B cell (primary cell): ENCODE measurements around the gene EBF3.

Experiments used
- EZH2 ChIP-seq: IDR thresholded peaks from 2 replicates; pipeline ENCODE4 v1.6.1; 2012; ENCODE audit warnings: borderline replicate concordance, low read depth, mild to moderate bottlenecking, moderate library complexity, low read length; ENCODE audit not compliant: insufficient read depth, poor library complexity, severe bottlenecking
- TF ChIP-seq, protein P1 (sequence below): fragments of 200-600 bp; IDR thresholded peaks from one replicate; pipeline ENCODE4 v1.8.0; 2022; ENCODE audit warnings: antibody characterized with exemption, mild to moderate bottlenecking

- TF ChIP-seq, protein P1, sequence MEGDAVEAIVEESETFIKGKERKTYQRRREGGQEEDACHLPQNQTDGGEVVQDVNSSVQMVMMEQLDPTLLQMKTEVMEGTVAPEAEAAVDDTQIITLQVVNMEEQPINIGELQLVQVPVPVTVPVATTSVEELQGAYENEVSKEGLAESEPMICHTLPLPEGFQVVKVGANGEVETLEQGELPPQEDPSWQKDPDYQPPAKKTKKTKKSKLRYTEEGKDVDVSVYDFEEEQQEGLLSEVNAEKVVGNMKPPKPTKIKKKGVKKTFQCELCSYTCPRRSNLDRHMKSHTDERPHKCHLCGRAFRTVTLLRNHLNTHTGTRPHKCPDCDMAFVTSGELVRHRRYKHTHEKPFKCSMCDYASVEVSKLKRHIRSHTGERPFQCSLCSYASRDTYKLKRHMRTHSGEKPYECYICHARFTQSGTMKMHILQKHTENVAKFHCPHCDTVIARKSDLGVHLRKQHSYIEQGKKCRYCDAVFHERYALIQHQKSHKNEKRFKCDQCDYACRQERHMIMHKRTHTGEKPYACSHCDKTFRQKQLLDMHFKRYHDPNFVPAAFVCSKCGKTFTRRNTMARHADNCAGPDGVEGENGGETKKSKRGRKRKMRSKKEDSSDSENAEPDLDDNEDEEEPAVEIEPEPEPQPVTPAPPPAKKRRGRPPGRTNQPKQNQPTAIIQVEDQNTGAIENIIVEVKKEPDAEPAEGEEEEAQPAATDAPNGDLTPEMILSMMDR, result no peak
- no peak for TF ChIP-seq EZH2
Measured at GRCh38 chr10:129905553-129905952, 58.5 kb downstream of the EBF3 start.
